Transverse colon (tissue), 4 donors: ENCODE results near the gene RETN. TPM values are rescaled to one million over a fixed set of nuclear protein-coding genes. Genes with fewer than 3 reads are reported as not detected.

Source experiments
- DNase-seq: peaks from one replicate; pipeline ENCODE4 v3.0.0-alpha.2; 2019
- H3K27ac ChIP-seq, 4 donors: fragments of 200-600 bp; sonication (generic); 2 replicates each; pipeline ENCODE4 v1.5.1; 2016 to 2018; ENCODE audit warnings: inconsistent platforms in 4 of 4
- H3K27me3 ChIP-seq: fragments of 200-600 bp; sonication (generic); 2 replicates; pipeline ENCODE4 v1.5.1; 2017; ENCODE audit warnings: inconsistent platforms
- H3K36me3 ChIP-seq, 4 donors: fragments of 200-600 bp; sonication (generic); 2 replicates each; pipeline ENCODE4 v1.5.1; 2017 to 2019; ENCODE audit warnings: inconsistent platforms in 4 of 4
- H3K4me1 ChIP-seq, 4 donors: fragments of 200-600 bp; sonication (generic); 2 replicates each; pipeline ENCODE4 v1.5.1; 2017 to 2020; ENCODE audit warnings: inconsistent platforms in 4 of 4
- H3K4me3 ChIP-seq, 4 donors: fragments of 200-600 bp; sonication (generic); 1 replicate in 1 of 4; 2 replicates in 3 of 4; pipeline versions ENCODE4 v1.5.1 to v1.6.1; 2017 to 2019; ENCODE audit warnings: inconsistent platforms in 4 of 4
- H3K9me3 ChIP-seq, 2 donors: fragments of 200-600 bp; sonication (generic); 2 replicates each; pipeline ENCODE4 v1.5.1; 2017 to 2019; ENCODE audit warnings: inconsistent platforms in 2 of 2
- CTCF ChIP-seq, 5 experiments: fragments of 200-600 bp in 3 of 5; fragments of 450-650 bp in 2 of 5; sonication (generic) in 3 of 5; IDR thresholded peaks; 1 replicate in 2 of 5; 2 replicates in 3 of 5; pipeline ENCODE4 v1.5.1; 2016 to 2017; ENCODE audit warnings: antibody characterized with exemption in 5 of 5, inconsistent platforms in 3 of 5, mild to moderate bottlenecking in 2 of 5, moderate library complexity in 1 of 5
- EP300 ChIP-seq: sonication (generic); formaldehyde crosslinking; IDR thresholded peaks from one replicate; pipeline ENCODE4 v1.6.1; 2017; ENCODE audit warnings: antibody characterized with exemption, low read depth
- POLR2A ChIP-seq: fragments of 450-650 bp; IDR thresholded peaks from one replicate; pipeline ENCODE4 v1.6.1; 2016; ENCODE audit warnings: antibody characterized with exemption, mild to moderate bottlenecking, moderate library complexity
- POLR2AphosphoS5 ChIP-seq, 3 donors: sonication (generic); formaldehyde crosslinking; IDR thresholded peaks; one replicate each; pipeline ENCODE4 v1.6.1; 2016; ENCODE audit warnings: antibody characterized with exemption in 3 of 3
- WGBS, 2 donors: methylation state at CpG; one replicate each; pipeline ENCODE4 v1.1.5; 2018; ENCODE audit warnings: low coverage in 1 of 2; 5-methylcytosine and 5-hydroxymethylcytosine counted together
- in situ Hi-C, 4 donors: fragments of 200-750 bp; cut with MboI; loops; one replicate each; pipeline versions ENCODE4 v1.15.0 to v1.15.1; 2017; ENCODE audit warnings: low sequenced_read_pairs in 3 of 4, low pct_ligation_motif_present in 1 of 4, low pct_unique_long_range_greater_than_20kb in 1 of 4
- intact Hi-C: fragments of 100-400 bp; cut with DNase I; formaldehyde crosslinking; loops from one replicate; pipeline ENCODE4 v1.15.1; 2023; ENCODE audit warnings: low total_unique reads
- total RNA-seq, 4 donors: library from RNA; depleted of rRNA; stranded (reverse); fragments of >200 nt; gene quantifications; one replicate each; pipeline ENCODE4 v1.1.0, GENCODE V29; 2016

RETN gene
- total RNA-seq, 4 donors from 2014 or later = not detected

- intact Hi-C loops (no loop called here), in situ Hi-C loops (loop anchor here in 2 of 4 donors (25.0 kb wide), 2 partner anchors 140 to 310 kb away; no protein-coding TSS in a partner anchor)
- H3K4me1 ChIP-seq = peaks cover 0 to 3% (median 0%) of the 10 kb centered on the region in 4 donors
- H3K4me3 ChIP-seq = no peak overlapping the region
- no peaks in the 10 kb centered on the region for H3K36me3 ChIP-seq
- H3K9me3 ChIP-seq = no peaks in the 10 kb centered on the region
- 56% methylated on average over 9 of the region's 9 CpGs; no CpG with 5 or more reads in 1 of the 2 donors for WGBS, 2 donors
- TF ChIP-seq EP300 (no peak), CTCF (IDR thresholded peaks at IDR 0.05) (no peak), POLR2AphosphoS5 (IDR thresholded peaks at IDR 0.05) (no peak), POLR2A (no peak)
- DNase-seq = no peak
- no peak overlapping the region for H3K27ac ChIP-seq
- peaks cover 43% of the 10 kb centered on the region for H3K27me3 ChIP-seq
Observed at GRCh38 chr19:7672522-7672921, 3.7 kb downstream of the RETN start.

GRCh38 chr19:7674010-7675005 lies 5.5 kb downstream of the RETN start:
- in situ Hi-C loops = loop anchor here in 2 of 4 donors (25.0 kb wide), 2 partner anchors 138 to 312 kb away; no protein-coding TSS in a partner anchor
- Histone ChIP-seq H3K9me3 (no peaks in the 10 kb centered on the region), H3K4me1 (peaks cover 0 to 3% (median 0%) of the 10 kb centered on the region in 4 donors), H3K4me3 (no peak overlapping the region), H3K27me3 (peaks cover 46% of the 10 kb centered on the region), H3K36me3 (no peaks in the 10 kb centered on the region), H3K27ac (no peak overlapping the region)
- DNase-seq = peak; percentile 77
- intact Hi-C loops = no loop called here
- TF ChIP-seq EP300 (no peak), CTCF (IDR thresholded peaks at IDR 0.05) (no peak), POLR2AphosphoS5 (IDR thresholded peaks at IDR 0.05) (no peak), POLR2A (no peak)
- 51 to 56% methylated on average over 5 to 21 of the region's 21 CpGs for WGBS, 2 donors

- H3K27me3 ChIP-seq = peaks cover 32% of the 10 kb centered on the region
- 30 to 40% methylated on average over 1 to 7 of the region's 7 CpGs for WGBS, 2 donors
- no peak overlapping the region for H3K27ac ChIP-seq
- intact Hi-C loops = no loop called here
- DNase-seq = no peak
- H3K9me3 ChIP-seq = no peaks in the 10 kb centered on the region
- TF ChIP-seq POLR2AphosphoS5 (IDR thresholded peaks at IDR 0.05) (no peak), POLR2A (no peak), CTCF (IDR thresholded peaks at IDR 0.05) (no peak), EP300 (no peak)
- H3K4me3 ChIP-seq = no peak overlapping the region
- in situ Hi-C loops = no loop called here
- peaks cover 0 to 7% (median 2%) of the 10 kb centered on the region in 4 donors for H3K4me1 ChIP-seq
- no peaks in the 10 kb centered on the region for H3K36me3 ChIP-seq
Observed at GRCh38 chr19:7676376-7676775, 7.5 kb downstream of the RETN start.

GRCh38 chr19:7676854-7677253 lies 8.0 kb downstream of the RETN start, which contains the start of gene MCEMP1:
MCEMP1 (plus strand) TSS chr19:7677090; CDS start chr19:7677121, 31 bp downstream.
- in situ Hi-C loops (no loop called here), intact Hi-C loops (no loop called here)
- 33 to 37% methylated on average over 2 to 10 of the region's 10 CpGs for WGBS, 2 donors
- Histone ChIP-seq H3K4me1 (peaks cover 0 to 9% (median 6%) of the 10 kb centered on the region in 4 donors), H3K9me3 (no peaks in the 10 kb centered on the region), H3K4me3 (no peak within 1 kb of the TSS), H3K27me3 (peaks cover 32% of the 10 kb centered on the region), H3K27ac (no peak within 1 kb of the TSS), H3K36me3 (no peaks in the 10 kb centered on the region)
- no peak for DNase-seq
- no peak for TF ChIP-seq POLR2AphosphoS5 (IDR thresholded peaks at IDR 0.05)
- no peak for TF ChIP-seq POLR2A
- no peak for TF ChIP-seq EP300
- no peak for TF ChIP-seq CTCF (IDR thresholded peaks at IDR 0.05)
